ENCODE results near the gene PALLD. TPM values are rescaled to one million over a fixed set of nuclear protein-coding genes. Genes with fewer than 3 reads are reported as not detected.

The PALLD gene
- total and polyA plus RNA-seq, 2 donors = 24.3 to 83.0 TPM

DNA sequence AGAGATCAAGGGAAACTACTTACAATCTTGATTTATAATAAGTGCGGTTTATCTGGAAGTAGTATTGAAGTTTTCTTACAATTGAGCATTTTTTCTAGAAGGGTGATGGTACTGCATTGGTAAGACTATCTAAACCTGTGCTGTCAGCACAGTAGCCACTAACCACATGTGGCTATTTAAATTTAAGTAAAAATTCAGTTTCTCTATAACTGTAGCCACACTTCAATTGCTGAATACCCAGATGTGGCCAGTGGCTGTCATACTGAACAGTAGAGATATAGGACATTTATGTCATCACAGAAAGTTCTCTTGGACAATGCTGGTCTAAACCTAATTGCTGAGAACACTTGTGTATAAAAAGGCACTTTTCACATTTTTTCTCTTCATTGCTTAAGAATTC is 290.5 kb downstream of the PALLD start:
- Histone ChIP-seq H3K27ac (ENCODE audit: low read depth in 1 of 2, low read length in 1 of 2) (no peak overlapping the region), H3K4me1 (ENCODE audit: control insufficient read depth in 2 of 2, insufficient read depth in 2 of 2, low read length in 2 of 2) (no peaks in the 10 kb centered on the region), H3K27me3 (ENCODE audit: control insufficient read depth in 2 of 2, insufficient read depth in 1 of 2, low read length in 1 of 2) (no peaks in the 10 kb centered on the region), H3K36me3 (ENCODE audit: control insufficient read depth in 2 of 2, insufficient read depth in 2 of 2, low read length in 1 of 2) (no peaks in the 10 kb centered on the region), H3K9me3 (ENCODE audit: control insufficient read depth in 2 of 2, insufficient read depth in 1 of 2, low read length in 1 of 2) (no peaks in the 10 kb centered on the region), H3K4me3 (ENCODE audit: low read length in 2 of 2) (no peak overlapping the region)
- WGBS = 99% methylated on average over 1 of the region's 1 CpG
- DNase-seq (ENCODE audit: low read depth in 6 of 9, low spot score in 9 of 9) = no peak

DNA sequence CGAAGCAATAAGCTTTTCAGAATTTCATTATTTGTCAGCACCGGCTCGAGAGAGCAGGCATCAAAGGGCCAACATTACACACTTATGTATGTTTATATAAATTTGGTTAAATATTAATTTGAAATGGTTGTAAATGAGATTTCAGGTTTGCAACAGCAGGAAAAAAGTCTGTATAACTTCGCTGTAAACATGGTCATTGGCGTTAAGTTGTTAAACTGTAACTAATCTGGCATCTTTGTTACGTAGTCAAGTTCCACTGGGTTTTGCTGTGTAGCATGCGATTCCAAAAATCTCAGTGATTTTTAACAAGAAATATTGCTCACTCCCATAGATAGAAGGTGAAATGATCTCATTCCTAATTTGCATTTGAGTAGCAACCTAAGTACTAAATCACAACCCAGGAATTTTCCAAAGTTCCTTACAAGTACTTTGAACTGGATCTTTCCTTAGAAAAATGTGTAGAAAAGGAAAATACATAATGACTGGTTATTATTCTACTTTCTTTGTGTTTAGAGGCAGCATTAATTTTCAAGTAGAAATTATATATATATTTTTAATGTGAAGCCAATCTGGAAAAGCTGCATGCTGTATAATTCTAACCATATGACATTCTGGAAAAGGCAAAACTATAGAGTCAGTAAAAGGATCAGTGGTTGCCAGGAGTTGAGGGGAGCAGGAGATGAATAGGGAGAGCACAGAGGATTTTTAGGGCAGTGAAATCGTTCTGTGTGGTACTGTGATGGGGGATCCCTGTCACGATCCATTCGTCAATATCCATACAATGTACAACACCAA is 291.1 kb downstream of the PALLD start:
- no peak overlapping the region for H3K27ac ChIP-seq (ENCODE audit: low read depth in 1 of 2, low read length in 1 of 2)

DNA sequence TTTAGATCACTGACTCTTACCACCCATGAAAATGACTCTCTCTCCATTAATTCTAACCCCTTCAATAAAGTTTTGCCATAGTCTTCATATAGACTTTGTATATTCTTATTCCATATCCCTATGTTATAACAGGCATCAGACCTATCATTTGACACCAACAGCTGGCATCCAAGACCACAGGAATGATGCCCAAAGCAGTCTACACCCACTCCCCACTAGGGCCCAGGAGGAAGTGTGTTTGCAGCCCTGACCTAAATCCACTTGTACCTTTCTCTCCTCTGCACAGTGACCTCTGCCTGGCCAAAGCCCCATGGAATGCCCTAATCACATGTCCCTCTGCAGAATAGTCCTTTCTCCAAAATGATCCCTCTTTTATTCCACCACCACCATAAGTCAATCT is 294.0 kb downstream of the PALLD start:
- no peak for DNase-seq (ENCODE audit: low read depth in 6 of 9, low spot score in 9 of 9)
- H3K27me3 ChIP-seq (ENCODE audit: control insufficient read depth in 2 of 2, insufficient read depth in 1 of 2, low read length in 1 of 2) = no peaks in the 10 kb centered on the region
- no peaks in the 10 kb centered on the region for H3K4me1 ChIP-seq (ENCODE audit: control insufficient read depth in 2 of 2, insufficient read depth in 2 of 2, low read length in 2 of 2)
- no peaks in the 10 kb centered on the region for H3K9me3 ChIP-seq (ENCODE audit: control insufficient read depth in 2 of 2, insufficient read depth in 1 of 2, low read length in 1 of 2)
- no peak overlapping the region for H3K27ac ChIP-seq (ENCODE audit: low read depth in 1 of 2, low read length in 1 of 2)
- no peak overlapping the region for H3K4me3 ChIP-seq (ENCODE audit: low read length in 2 of 2)
- no peaks in the 10 kb centered on the region for H3K36me3 ChIP-seq (ENCODE audit: control insufficient read depth in 2 of 2, insufficient read depth in 2 of 2, low read length in 1 of 2)

More for the DNA sequence above, 291.1 kb downstream of the PALLD start:
- DNase-seq (ENCODE audit: low read depth in 6 of 9, low spot score in 9 of 9) = no peak
- Histone ChIP-seq H3K4me1 (ENCODE audit: control insufficient read depth in 2 of 2, insufficient read depth in 2 of 2, low read length in 2 of 2) (no peaks in the 10 kb centered on the region), H3K4me3 (ENCODE audit: low read length in 2 of 2) (no peak overlapping the region), H3K27me3 (ENCODE audit: control insufficient read depth in 2 of 2, insufficient read depth in 1 of 2, low read length in 1 of 2) (no peaks in the 10 kb centered on the region), H3K9me3 (ENCODE audit: control insufficient read depth in 2 of 2, insufficient read depth in 1 of 2, low read length in 1 of 2) (no peaks in the 10 kb centered on the region), H3K36me3 (ENCODE audit: control insufficient read depth in 2 of 2, insufficient read depth in 2 of 2, low read length in 1 of 2) (no peaks in the 10 kb centered on the region)
- 97% methylated on average over 10 of the region's 10 CpGs for whole genome bisulfite sequencing

DNA sequence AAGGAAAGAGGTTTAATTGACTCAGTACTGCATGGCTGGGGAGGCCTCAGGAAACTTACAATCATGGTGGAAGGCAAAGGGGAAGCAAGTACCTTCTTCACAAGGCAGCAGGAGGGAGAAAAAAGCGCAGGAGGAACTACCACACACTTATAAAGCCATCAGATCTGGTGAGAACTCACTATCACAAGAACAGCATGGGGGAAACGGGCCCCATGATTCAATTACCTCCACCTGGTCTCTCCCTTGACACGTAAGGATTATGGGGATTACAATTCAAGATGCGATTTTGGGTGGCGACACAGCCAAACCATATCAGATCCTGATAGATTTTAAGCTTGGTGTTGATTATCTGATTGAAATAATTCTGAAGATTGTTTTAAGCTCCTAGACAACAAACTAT is 294.5 kb downstream of the PALLD start:
- no peak overlapping the region for H3K27ac ChIP-seq (ENCODE audit: low read depth in 1 of 2, low read length in 1 of 2)
- H3K36me3 ChIP-seq (ENCODE audit: control insufficient read depth in 2 of 2, insufficient read depth in 2 of 2, low read length in 1 of 2) = no peaks in the 10 kb centered on the region
- no peak for DNase-seq (ENCODE audit: low read depth in 6 of 9, low spot score in 9 of 9)
- no peaks in the 10 kb centered on the region for H3K9me3 ChIP-seq (ENCODE audit: control insufficient read depth in 2 of 2, insufficient read depth in 1 of 2, low read length in 1 of 2)
- no peak overlapping the region for H3K4me3 ChIP-seq (ENCODE audit: low read length in 2 of 2)
- no peaks in the 10 kb centered on the region for H3K27me3 ChIP-seq (ENCODE audit: control insufficient read depth in 2 of 2, insufficient read depth in 1 of 2, low read length in 1 of 2)
- H3K4me1 ChIP-seq (ENCODE audit: control insufficient read depth in 2 of 2, insufficient read depth in 2 of 2, low read length in 2 of 2) = no peaks in the 10 kb centered on the region
- WGBS = over 99% methylated on average over 5 of the region's 5 CpGs

- Histone ChIP-seq H3K27me3 (ENCODE audit: control insufficient read depth in 2 of 2, insufficient read depth in 1 of 2, low read length in 1 of 2) (no peaks in the 10 kb centered on the region), H3K36me3 (ENCODE audit: control insufficient read depth in 2 of 2, insufficient read depth in 2 of 2, low read length in 1 of 2) (no peaks in the 10 kb centered on the region), H3K27ac (ENCODE audit: low read depth in 1 of 2, low read length in 1 of 2) (no peak overlapping the region), H3K4me1 (ENCODE audit: control insufficient read depth in 2 of 2, insufficient read depth in 2 of 2, low read length in 2 of 2) (no peaks in the 10 kb centered on the region), H3K4me3 (ENCODE audit: low read length in 2 of 2) (no peak overlapping the region), H3K9me3 (ENCODE audit: control insufficient read depth in 2 of 2, insufficient read depth in 1 of 2, low read length in 1 of 2) (no peaks in the 10 kb centered on the region)
- WGBS = 97% methylated on average over 5 of the region's 5 CpGs
- DNase-seq (ENCODE audit: low read depth in 6 of 9, low spot score in 9 of 9) = no peak
These were observed 296.7 kb downstream of the PALLD start for GRCh38 chr4:168793542-168793941.

- Histone ChIP-seq H3K27ac (ENCODE audit: low read depth in 1 of 2, low read length in 1 of 2) (no peak overlapping the region), H3K9me3 (ENCODE audit: control insufficient read depth in 2 of 2, insufficient read depth in 1 of 2, low read length in 1 of 2) (no peaks in the 10 kb centered on the region), H3K4me1 (ENCODE audit: control insufficient read depth in 2 of 2, insufficient read depth in 2 of 2, low read length in 2 of 2) (no peaks in the 10 kb centered on the region), H3K36me3 (ENCODE audit: control insufficient read depth in 2 of 2, insufficient read depth in 2 of 2, low read length in 1 of 2) (no peaks in the 10 kb centered on the region), H3K27me3 (ENCODE audit: control insufficient read depth in 2 of 2, insufficient read depth in 1 of 2, low read length in 1 of 2) (no peaks in the 10 kb centered on the region), H3K4me3 (ENCODE audit: low read length in 2 of 2) (no peak overlapping the region)
- 93% methylated on average over 20 of the region's 20 CpGs for WGBS
- no peak for DNase-seq (ENCODE audit: low read depth in 6 of 9, low spot score in 9 of 9)
These were observed 297.3 kb downstream of the PALLD start for GRCh38 chr4:168794092-168794707.

- no peaks in the 10 kb centered on the region for H3K9me3 ChIP-seq (ENCODE audit: control insufficient read depth in 2 of 2, insufficient read depth in 1 of 2, low read length in 1 of 2)
- no peak overlapping the region for H3K4me3 ChIP-seq (ENCODE audit: low read length in 2 of 2)
- no peak overlapping the region for H3K27ac ChIP-seq (ENCODE audit: low read depth in 1 of 2, low read length in 1 of 2)
- WGBS = 98% methylated on average over 3 of the region's 3 CpGs
- H3K4me1 ChIP-seq (ENCODE audit: control insufficient read depth in 2 of 2, insufficient read depth in 2 of 2, low read length in 2 of 2) = no peaks in the 10 kb centered on the region
- H3K27me3 ChIP-seq (ENCODE audit: control insufficient read depth in 2 of 2, insufficient read depth in 1 of 2, low read length in 1 of 2) = no peaks in the 10 kb centered on the region
- no peak for DNase-seq (ENCODE audit: low read depth in 6 of 9, low spot score in 9 of 9)
- no peaks in the 10 kb centered on the region for H3K36me3 ChIP-seq (ENCODE audit: control insufficient read depth in 2 of 2, insufficient read depth in 2 of 2, low read length in 1 of 2)
These were observed 298.0 kb downstream of the PALLD start for GRCh38 chr4:168794881-168795280.

DNA sequence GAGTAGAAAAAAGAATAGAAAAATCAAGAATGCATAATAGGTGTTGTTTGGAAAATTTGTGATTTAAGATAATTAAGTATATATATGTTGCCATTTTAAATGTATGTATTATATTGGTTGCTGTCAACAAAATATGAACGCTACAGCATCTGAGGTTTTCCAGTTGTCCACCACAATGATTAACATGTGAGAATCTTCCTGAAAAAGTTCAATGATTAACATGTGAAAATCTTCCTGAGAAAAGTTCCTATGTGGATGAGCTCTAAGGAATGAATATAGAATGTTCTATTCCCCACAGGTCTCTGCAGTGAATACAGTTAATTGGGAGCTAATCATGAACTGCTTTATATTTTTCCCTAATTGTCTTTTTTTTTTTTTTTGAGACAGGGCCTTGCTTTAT is 298.5 kb downstream of the PALLD start:
- Histone ChIP-seq H3K27ac (ENCODE audit: low read depth in 1 of 2, low read length in 1 of 2) (no peak overlapping the region), H3K4me3 (ENCODE audit: low read length in 2 of 2) (no peak overlapping the region), H3K36me3 (ENCODE audit: control insufficient read depth in 2 of 2, insufficient read depth in 2 of 2, low read length in 1 of 2) (no peaks in the 10 kb centered on the region), H3K27me3 (ENCODE audit: control insufficient read depth in 2 of 2, insufficient read depth in 1 of 2, low read length in 1 of 2) (no peaks in the 10 kb centered on the region), H3K4me1 (ENCODE audit: control insufficient read depth in 2 of 2, insufficient read depth in 2 of 2, low read length in 2 of 2) (no peaks in the 10 kb centered on the region), H3K9me3 (ENCODE audit: control insufficient read depth in 2 of 2, insufficient read depth in 1 of 2, low read length in 1 of 2) (no peaks in the 10 kb centered on the region)
- DNase-seq (ENCODE audit: low read depth in 6 of 9, low spot score in 9 of 9) = no peak
- WGBS = 96% methylated on average over 1 of the region's 1 CpG

DNA sequence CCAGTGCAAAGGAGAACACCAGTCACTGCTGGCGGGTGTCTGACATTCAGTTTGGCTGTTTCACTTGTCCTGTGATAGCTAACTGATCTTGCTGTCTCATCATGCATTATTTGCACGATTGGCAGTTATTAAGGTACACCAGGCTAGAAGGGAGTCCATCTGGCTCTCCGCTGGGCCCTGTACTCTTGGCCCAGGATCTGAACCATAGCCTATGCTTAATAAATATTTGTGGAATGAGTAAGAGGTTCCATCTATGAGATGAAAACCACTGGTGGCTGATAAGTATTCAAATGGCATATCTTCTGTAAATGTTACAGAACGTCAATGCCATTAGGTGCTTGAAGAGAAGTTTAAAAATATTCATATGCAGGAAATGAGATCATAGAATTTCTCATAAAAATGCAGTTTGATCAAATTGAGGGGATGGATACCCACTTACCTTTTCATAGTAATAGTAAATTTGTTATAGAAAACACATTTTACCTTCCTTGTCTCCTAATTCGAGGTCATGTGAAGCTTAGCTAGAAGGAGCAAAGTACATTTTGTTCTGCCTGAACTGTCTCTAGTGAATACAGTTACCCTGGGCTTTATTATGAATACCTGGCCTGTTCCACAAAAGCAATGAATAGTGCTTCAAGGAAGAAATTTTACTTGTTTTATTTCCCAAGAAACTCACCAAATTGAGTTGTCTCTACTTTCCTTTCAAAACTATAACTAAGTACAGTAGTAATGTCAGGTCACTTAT is 299.7 kb downstream of the PALLD start:
- no peaks in the 10 kb centered on the region for H3K4me1 ChIP-seq (ENCODE audit: control insufficient read depth in 2 of 2, insufficient read depth in 2 of 2, low read length in 2 of 2)
- WGBS = 98% methylated on average over 5 of the region's 5 CpGs
- no peaks in the 10 kb centered on the region for H3K27me3 ChIP-seq (ENCODE audit: control insufficient read depth in 2 of 2, insufficient read depth in 1 of 2, low read length in 1 of 2)
- DNase-seq (ENCODE audit: low read depth in 6 of 9, low spot score in 9 of 9) = no peak
- no peaks in the 10 kb centered on the region for H3K36me3 ChIP-seq (ENCODE audit: control insufficient read depth in 2 of 2, insufficient read depth in 2 of 2, low read length in 1 of 2)
- no peak overlapping the region for H3K4me3 ChIP-seq (ENCODE audit: low read length in 2 of 2)
- no peak overlapping the region for H3K27ac ChIP-seq (ENCODE audit: low read depth in 1 of 2, low read length in 1 of 2)
- H3K9me3 ChIP-seq (ENCODE audit: control insufficient read depth in 2 of 2, insufficient read depth in 1 of 2, low read length in 1 of 2) = no peaks in the 10 kb centered on the region
